IPS-15b (cell line): Measurements from ENCODE around the gene MPRIP.

Experiments
- H3K27me3 ChIP-seq: one replicate; pipeline ENCODE4 v1.6.1; 2013; ENCODE audit warnings: low read length; ENCODE audit not compliant: control insufficient read depth, insufficient read depth
- H3K36me3 ChIP-seq: one replicate; pipeline ENCODE4 v1.6.1; 2013; ENCODE audit warnings: low read length; ENCODE audit not compliant: control insufficient read depth, insufficient read depth
- H3K4me1 ChIP-seq: one replicate; pipeline ENCODE4 v1.6.1; 2013; ENCODE audit warnings: mild to moderate bottlenecking, low read length; ENCODE audit not compliant: control insufficient read depth, insufficient read depth
- H3K4me3 ChIP-seq: one replicate; pipeline ENCODE4 v1.5.1; 2013; ENCODE audit warnings: low read depth, low read length
- H3K9ac ChIP-seq: one replicate; pipeline ENCODE4 v1.6.1; 2013; ENCODE audit warnings: low read depth, mild to moderate bottlenecking, low read length
- H3K9me3 ChIP-seq: one replicate; pipeline ENCODE4 v1.6.1; 2013; ENCODE audit warnings: mild to moderate bottlenecking, low read length; ENCODE audit not compliant: control insufficient read depth, insufficient read depth

Gene MPRIP

GRCh38 chr17:17204635-17205231, 162.5 kb downstream of the MPRIP start:
- Histone ChIP-seq H3K4me3 (no peak overlapping the region), H3K9ac (no peak overlapping the region), H3K36me3 (no peaks in the 10 kb centered on the region), H3K4me1 (no peaks in the 10 kb centered on the region), H3K27me3 (no peaks in the 10 kb centered on the region), H3K9me3 (no peaks in the 10 kb centered on the region)

- H3K4me3 ChIP-seq: no peak overlapping the region
- no peaks in the 10 kb centered on the region for H3K4me1 ChIP-seq
- H3K9me3 ChIP-seq: no peaks in the 10 kb centered on the region
- no peak overlapping the region for H3K9ac ChIP-seq
- no peaks in the 10 kb centered on the region for H3K36me3 ChIP-seq
- H3K27me3 ChIP-seq: no peaks in the 10 kb centered on the region
Measured at GRCh38 chr17:17205368-17206123, 163.3 kb downstream of the MPRIP start.

- Histone ChIP-seq H3K36me3 (no peaks in the 10 kb centered on the region), H3K9ac (no peak within 1 kb of the TSS), H3K4me1 (no peaks in the 10 kb centered on the region), H3K9me3 (no peaks in the 10 kb centered on the region), H3K27me3 (no peaks in the 10 kb centered on the region), H3K4me3 (no peak within 1 kb of the TSS)
Measured at GRCh38 chr17:17206124-17206912, 164.1 kb downstream of the MPRIP start, which contains the start of gene PLD6. Gene PLD6 (minus strand): TSS chr17:17206333. CDS start chr17:17206286, 47 bp downstream.

GRCh38 chr17:17206913-17207335, 164.7 kb downstream of the MPRIP start:
- Histone ChIP-seq H3K9ac (no peak overlapping the region), H3K27me3 (no peaks in the 10 kb centered on the region), H3K4me3 (no peak overlapping the region), H3K36me3 (no peaks in the 10 kb centered on the region), H3K4me1 (no peaks in the 10 kb centered on the region), H3K9me3 (no peaks in the 10 kb centered on the region)

GRCh38 chr17:17207998-17208397, 165.7 kb downstream of the MPRIP start:
- peaks cover 3% of the 10 kb centered on the region for H3K36me3 ChIP-seq
- no peak overlapping the region for H3K9ac ChIP-seq
- no peaks in the 10 kb centered on the region for H3K27me3 ChIP-seq
- H3K9me3 ChIP-seq: no peaks in the 10 kb centered on the region
- no peak overlapping the region for H3K4me3 ChIP-seq
- H3K4me1 ChIP-seq: no peaks in the 10 kb centered on the region

- H3K27me3 ChIP-seq: no peaks in the 10 kb centered on the region
- H3K4me3 ChIP-seq: no peak overlapping the region
- no peak overlapping the region for H3K9ac ChIP-seq
- H3K36me3 ChIP-seq: peaks cover 45% of the 10 kb centered on the region
- H3K4me1 ChIP-seq: no peaks in the 10 kb centered on the region
- no peaks in the 10 kb centered on the region for H3K9me3 ChIP-seq
Measured at GRCh38 chr17:17213775-17214174, 171.5 kb downstream of the MPRIP start.

GRCh38 chr17:17214646-17215436, 172.6 kb downstream of the MPRIP start:
- no peak overlapping the region for H3K4me3 ChIP-seq
- no peaks in the 10 kb centered on the region for H3K4me1 ChIP-seq
- no peak overlapping the region for H3K9ac ChIP-seq
- H3K36me3 ChIP-seq: peaks cover 48% of the 10 kb centered on the region
- H3K9me3 ChIP-seq: no peaks in the 10 kb centered on the region
- H3K27me3 ChIP-seq: no peaks in the 10 kb centered on the region

GRCh38 chr17:17215575-17215974, 173.3 kb downstream of the MPRIP start:
- Histone ChIP-seq H3K4me1 (no peaks in the 10 kb centered on the region), H3K9ac (no peak overlapping the region), H3K9me3 (no peaks in the 10 kb centered on the region), H3K36me3 (peaks cover 51% of the 10 kb centered on the region), H3K27me3 (no peaks in the 10 kb centered on the region), H3K4me3 (no peak overlapping the region)

- Histone ChIP-seq H3K9ac (no peak overlapping the region), H3K4me3 (no peak overlapping the region), H3K9me3 (no peaks in the 10 kb centered on the region), H3K36me3 (peaks cover 57% of the 10 kb centered on the region), H3K27me3 (no peaks in the 10 kb centered on the region), H3K4me1 (no peaks in the 10 kb centered on the region)
Measured at GRCh38 chr17:17216236-17216635, 174.0 kb downstream of the MPRIP start.

GRCh38 chr17:17216776-17217175, 174.5 kb downstream of the MPRIP start:
- no peaks in the 10 kb centered on the region for H3K4me1 ChIP-seq
- no peak overlapping the region for H3K9ac ChIP-seq
- no peaks in the 10 kb centered on the region for H3K27me3 ChIP-seq
- H3K36me3 ChIP-seq: peaks cover 63% of the 10 kb centered on the region
- H3K4me3 ChIP-seq: no peak overlapping the region
- H3K9me3 ChIP-seq: no peaks in the 10 kb centered on the region

- Histone ChIP-seq H3K9me3 (no peaks in the 10 kb centered on the region), H3K27me3 (no peaks in the 10 kb centered on the region), H3K4me3 (no peak overlapping the region), H3K9ac (no peak overlapping the region), H3K4me1 (no peaks in the 10 kb centered on the region), H3K36me3 (peaks cover 70% of the 10 kb centered on the region)
Measured at GRCh38 chr17:17217995-17218394, 175.7 kb downstream of the MPRIP start.
